CD4-positive, CD25-positive, alpha-beta regulatory T cell (primary cell): ENCODE data around the gene NEK7. TPM values are rescaled to one million over a fixed set of nuclear protein-coding genes. Genes with fewer than 3 reads are reported as not detected.

Source experiments
- ATAC-seq, 2 donors: fragments of 150-1000 bp; cut with Tn5 transposase; one replicate each; pipeline ENCODE4 v1.10.0; 2021; ENCODE audit warnings: low read depth in 2 of 2, moderate number of reproducible peaks in 2 of 2, moderate library complexity in 1 of 2
- DNase-seq, 3 donors: peaks; one replicate each; pipeline versions ENCODE4 v3.0.0 to v3.0.0-alpha.2; 2012 to 2022; ENCODE audit warnings: mixed read lengths in 1 of 3
- H3K27ac ChIP-seq: one replicate; pipeline ENCODE4 v1.7.0; 2013; ENCODE audit warnings: mild to moderate bottlenecking, low read length; ENCODE audit not compliant: insufficient read depth, poor library complexity, severe bottlenecking
- H3K27me3 ChIP-seq: one replicate; pipeline ENCODE4 v1.7.0; 2013; ENCODE audit warnings: low read length; ENCODE audit not compliant: control insufficient read depth, insufficient read depth
- H3K36me3 ChIP-seq: one replicate; pipeline ENCODE4 v1.7.0; 2013; ENCODE audit warnings: mild to moderate bottlenecking, low read length, moderate library complexity; ENCODE audit not compliant: control insufficient read depth, insufficient read depth
- H3K4me1 ChIP-seq: 2 replicates; pipeline ENCODE4 v1.7.0; 2013; ENCODE audit warnings: mild to moderate bottlenecking, low read length; ENCODE audit not compliant: insufficient read depth, control insufficient read depth, poor library complexity, severe bottlenecking
- H3K4me3 ChIP-seq: one replicate; pipeline ENCODE4 v1.7.0; 2013; ENCODE audit warnings: low read depth, mild to moderate bottlenecking, low read length, moderate library complexity
- H3K9me3 ChIP-seq, 2 experiments: 1 replicate in 1 of 2; 2 replicates in 1 of 2; pipeline ENCODE4 v1.7.0; 2013; ENCODE audit warnings: low read length in 2 of 2, mild to moderate bottlenecking in 1 of 2, moderate library complexity in 1 of 2; ENCODE audit not compliant: control insufficient read depth in 2 of 2
- H3K27ac Mint-ChIP-seq, 3 donors: one replicate each; pipeline ENCODE4 v1.8.0; 2020 to 2022; ENCODE audit warnings: mild to moderate bottlenecking in 3 of 3, mixed read lengths in 3 of 3, moderate library complexity in 2 of 3
- H3K27me3 Mint-ChIP-seq: one replicate; pipeline ENCODE4 v1.8.0; 2022; ENCODE audit warnings: mild to moderate bottlenecking, mixed read lengths
- H3K36me3 Mint-ChIP-seq: one replicate; pipeline ENCODE4 v1.8.0; 2020; ENCODE audit warnings: mixed read lengths
- H3K4me1 Mint-ChIP-seq, 4 donors: one replicate each; pipeline ENCODE4 v1.8.0; 2020 to 2022; ENCODE audit warnings: mixed read lengths in 4 of 4, mild to moderate bottlenecking in 1 of 4
- H3K4me3 Mint-ChIP-seq, 4 donors: one replicate each; pipeline ENCODE4 v1.8.0; 2020 to 2022; ENCODE audit warnings: mild to moderate bottlenecking in 4 of 4, mixed read lengths in 4 of 4, moderate library complexity in 3 of 4
- H3K9me3 Mint-ChIP-seq, 7 donors: one replicate each; pipeline ENCODE4 v1.8.0; 2020 to 2022; ENCODE audit warnings: mixed read lengths in 7 of 7, mild to moderate bottlenecking in 3 of 7, moderate library complexity in 2 of 7
- polyA plus RNA-seq, 4 donors: library from polyadenylated mRNA; unstranded; fragments of 300-500 nt; fragmentation: Illumina TruSeq; gene quantifications; one replicate each; pipeline ENCODE4 v1.2.3, GENCODE V29; 2021
- total RNA-seq: library from RNA; stranded (reverse); gene quantifications from one replicate; pipeline ENCODE4 v1.2.3, GENCODE V29; 2022

NEK7 gene
- total and polyA plus RNA-seq, 5 donors from 2014 or later = 37.7 to 61.3 (median 54.3) TPM

DNA sequence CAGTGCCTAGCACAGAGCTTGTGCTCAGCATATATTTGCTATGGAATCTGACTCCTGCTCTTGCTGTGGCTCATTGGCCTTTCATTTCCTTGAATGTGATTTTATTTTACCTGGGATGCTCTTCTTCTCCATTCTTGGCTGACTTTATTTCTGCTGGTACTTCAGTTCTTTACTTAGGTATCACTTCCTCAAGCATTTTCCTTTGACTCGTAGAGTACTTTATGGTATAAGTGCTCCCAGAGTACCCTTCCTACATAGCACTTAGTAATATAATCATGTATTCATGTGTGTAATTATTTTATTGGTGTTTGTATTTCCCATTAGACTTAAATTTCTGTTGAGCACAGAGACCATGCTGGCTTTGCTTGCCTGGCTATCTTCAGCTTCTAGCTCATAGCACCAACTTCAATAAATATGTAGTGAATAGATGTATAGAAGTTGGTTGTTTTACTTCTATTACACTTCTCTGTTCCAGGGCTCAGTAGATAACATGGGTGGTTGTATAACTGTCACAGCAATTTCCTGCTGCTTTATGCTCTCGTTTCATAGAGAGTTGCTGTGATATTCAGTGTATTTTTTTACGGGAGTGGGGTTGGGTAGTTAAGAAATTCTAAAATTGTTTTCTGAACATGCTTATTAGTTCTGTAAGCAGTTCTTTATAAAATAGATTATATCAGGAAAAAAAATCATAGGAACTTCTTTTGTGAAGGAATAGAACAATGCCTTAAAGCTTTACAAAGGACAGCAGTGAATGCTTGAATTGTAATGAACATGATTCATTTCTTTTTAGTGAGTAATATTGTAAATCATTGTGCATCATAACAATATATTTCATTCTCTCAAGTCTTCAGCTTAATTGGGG is 112.2 kb downstream of the NEK7 start:
- ATAC-seq (no peak), DNase-seq (no peak)
- H3K4me3 ChIP-seq = no peak overlapping the region
- Mint-ChIP-seq H3K27ac (no peak overlapping the region), H3K27me3 (no peaks in the 10 kb centered on the region), H3K36me3 (peaks cover 17% of the 10 kb centered on the region), H3K9me3 (no peaks in the 10 kb centered on the region), H3K4me1 (peaks cover 10 to 31% (median 25%) of the 10 kb centered on the region in 4 donors), H3K4me3 (no peak overlapping the region)
- no peaks in the 10 kb centered on the region for H3K4me1 ChIP-seq
- H3K27ac ChIP-seq = no peak overlapping the region
- peaks cover 19% of the 10 kb centered on the region for H3K36me3 ChIP-seq
- no peaks in the 10 kb centered on the region for H3K27me3 ChIP-seq
- no peaks in the 10 kb centered on the region for H3K9me3 ChIP-seq

DNA sequence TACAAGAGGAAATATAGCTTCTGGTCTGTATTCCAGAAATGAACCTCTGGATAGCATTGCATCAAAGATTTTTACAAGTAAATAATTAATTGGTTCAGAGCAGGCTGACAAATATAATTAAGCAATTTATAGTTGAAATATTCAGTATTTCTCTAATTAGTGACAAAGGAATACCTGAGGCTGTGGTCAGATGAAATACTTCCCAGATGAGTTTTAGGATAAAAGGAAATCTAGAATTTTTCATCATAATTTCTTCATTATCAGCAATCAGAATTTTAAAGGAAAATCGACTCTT is 112.8 kb downstream of the NEK7 start:
- Histone ChIP-seq H3K27me3 (no peaks in the 10 kb centered on the region), H3K4me3 (no peak overlapping the region), H3K27ac (no peak overlapping the region), H3K4me1 (no peaks in the 10 kb centered on the region), H3K9me3 (no peaks in the 10 kb centered on the region), H3K36me3 (peaks cover 15% of the 10 kb centered on the region)
- Mint-ChIP-seq H3K36me3 (peaks cover 18% of the 10 kb centered on the region), H3K27ac (no peak overlapping the region), H3K4me3 (no peak overlapping the region), H3K4me1 (peaks cover 5 to 34% (median 28%) of the 10 kb centered on the region in 4 donors), H3K9me3 (no peaks in the 10 kb centered on the region), H3K27me3 (no peaks in the 10 kb centered on the region)
- no peak for DNase-seq
- no peak for ATAC-seq

DNA sequence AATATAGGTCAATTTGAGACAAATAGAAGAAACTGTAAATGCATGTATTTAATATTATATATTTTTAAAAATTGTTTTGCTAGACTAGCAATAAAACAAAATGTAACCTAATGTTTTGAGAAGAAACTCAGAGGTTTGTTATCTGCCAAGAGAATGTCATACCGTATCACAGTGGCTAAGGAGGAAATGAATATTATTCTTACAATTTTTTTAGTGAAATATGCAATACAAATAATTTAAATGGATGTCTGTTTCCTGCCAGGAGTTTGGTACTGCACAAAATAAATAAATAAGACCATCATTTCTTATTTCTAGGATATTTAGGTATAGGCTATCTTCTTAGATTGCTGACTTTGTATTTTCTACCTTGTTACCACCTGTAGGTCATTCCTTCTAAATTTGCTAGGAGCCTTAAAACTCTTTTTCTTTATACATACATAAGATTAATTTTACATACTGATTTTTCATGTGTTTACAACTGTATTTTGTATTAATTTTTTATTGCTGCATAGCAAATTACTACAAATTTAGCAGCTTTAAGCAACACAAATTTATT is 113.6 kb downstream of the NEK7 start:
- no peaks in the 10 kb centered on the region for H3K27me3 ChIP-seq
- Mint-ChIP-seq H3K27ac (no peak overlapping the region), H3K36me3 (peaks cover 13% of the 10 kb centered on the region), H3K4me3 (no peak overlapping the region), H3K4me1 (peaks cover 5 to 30% (median 25%) of the 10 kb centered on the region in 4 donors), H3K27me3 (no peaks in the 10 kb centered on the region), H3K9me3 (no peaks in the 10 kb centered on the region)
- peaks cover 9% of the 10 kb centered on the region for H3K36me3 ChIP-seq
- no peaks in the 10 kb centered on the region for H3K9me3 ChIP-seq
- no peak overlapping the region for H3K4me3 ChIP-seq
- DNase-seq (no peak), ATAC-seq (no peak)
- H3K27ac ChIP-seq = no peak overlapping the region
- H3K4me1 ChIP-seq = no peaks in the 10 kb centered on the region

DNA sequence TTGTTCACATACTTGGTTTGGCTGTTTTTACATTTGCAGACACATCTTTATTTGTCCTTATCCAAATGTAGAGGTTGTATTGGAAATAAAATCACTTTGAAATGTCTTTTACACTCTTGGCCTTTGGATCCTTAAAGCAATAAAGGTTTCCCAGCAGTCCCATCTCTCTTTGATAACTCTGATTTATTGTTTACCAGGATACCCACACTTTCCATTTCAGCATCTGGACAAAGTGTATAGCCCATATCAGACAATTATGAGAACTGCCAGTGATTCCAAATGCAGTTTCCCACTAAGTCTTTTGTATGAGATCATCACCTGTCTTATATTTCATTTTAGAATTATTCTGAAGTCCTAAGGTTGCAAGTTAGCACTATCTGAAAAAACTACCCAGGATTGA is 114.7 kb downstream of the NEK7 start:
- peaks cover 5 to 30% (median 26%) of the 10 kb centered on the region in 4 donors for H3K4me1 Mint-ChIP-seq
- no peak overlapping the region for H3K27ac Mint-ChIP-seq
- no peak overlapping the region for H3K27ac ChIP-seq
- no peaks in the 10 kb centered on the region for H3K4me1 ChIP-seq
- H3K27me3 ChIP-seq = no peaks in the 10 kb centered on the region
- no peak for ATAC-seq
- no peaks in the 10 kb centered on the region for H3K9me3 Mint-ChIP-seq
- DNase-seq = no peak
- peaks cover 9% of the 10 kb centered on the region for H3K36me3 ChIP-seq
- H3K27me3 Mint-ChIP-seq = no peaks in the 10 kb centered on the region
- no peak overlapping the region for H3K4me3 ChIP-seq
- H3K4me3 Mint-ChIP-seq = no peak overlapping the region
- no peaks in the 10 kb centered on the region for H3K9me3 ChIP-seq
- peaks cover 10% of the 10 kb centered on the region for H3K36me3 Mint-ChIP-seq

DNA sequence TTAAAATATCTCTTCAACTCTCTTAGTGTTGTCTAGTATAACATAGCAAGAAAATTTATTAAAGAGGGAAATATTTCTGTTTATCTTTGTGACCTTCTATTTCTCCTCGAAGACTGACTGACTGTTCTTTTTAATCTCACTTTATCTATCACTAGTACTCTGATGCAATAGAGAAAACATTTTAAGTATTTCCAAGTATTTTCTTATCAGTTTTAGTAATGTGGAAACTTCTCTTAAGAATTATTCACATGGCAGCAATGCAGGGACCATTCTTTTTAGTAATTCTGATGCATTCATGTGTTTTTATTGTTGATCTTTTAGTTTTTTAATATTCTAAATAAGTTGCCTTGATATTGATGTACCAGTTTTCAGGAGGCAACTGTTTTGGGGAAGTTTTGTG is 115.7 kb downstream of the NEK7 start:
- no peak overlapping the region for H3K4me3 Mint-ChIP-seq
- no peak overlapping the region for H3K4me3 ChIP-seq
- no peaks in the 10 kb centered on the region for H3K27me3 Mint-ChIP-seq
- H3K9me3 ChIP-seq = no peaks in the 10 kb centered on the region
- H3K36me3 ChIP-seq = peaks cover 4% of the 10 kb centered on the region
- DNase-seq (no peak), ATAC-seq (no peak)
- H3K36me3 Mint-ChIP-seq = peaks cover 10% of the 10 kb centered on the region
- no peak overlapping the region for H3K27ac ChIP-seq
- H3K4me1 ChIP-seq = no peaks in the 10 kb centered on the region
- peaks cover 5 to 30% (median 27%) of the 10 kb centered on the region in 4 donors for H3K4me1 Mint-ChIP-seq
- H3K27me3 ChIP-seq = no peaks in the 10 kb centered on the region
- H3K27ac Mint-ChIP-seq = peak overlapping the region in 1 of 3 donors; percentile 73
- H3K9me3 Mint-ChIP-seq = no peaks in the 10 kb centered on the region

GRCh38 chr1:198273748-198274295 is 117.0 kb downstream of the NEK7 start:
- H3K4me1 ChIP-seq = no peaks in the 10 kb centered on the region
- ATAC-seq (no peak), DNase-seq (no peak)
- Mint-ChIP-seq H3K27me3 (no peaks in the 10 kb centered on the region), H3K9me3 (no peaks in the 10 kb centered on the region), H3K36me3 (peaks cover 10% of the 10 kb centered on the region), H3K4me1 (peaks cover 5 to 30% (median 27%) of the 10 kb centered on the region in 4 donors), H3K4me3 (no peak overlapping the region), H3K27ac (peak overlapping the region in 1 of 3 donors; percentile 63)
- no peaks in the 10 kb centered on the region for H3K9me3 ChIP-seq
- H3K27me3 ChIP-seq = no peaks in the 10 kb centered on the region
- H3K27ac ChIP-seq = no peak overlapping the region
- H3K4me3 ChIP-seq = no peak overlapping the region
- peaks cover 2% of the 10 kb centered on the region for H3K36me3 ChIP-seq

DNA sequence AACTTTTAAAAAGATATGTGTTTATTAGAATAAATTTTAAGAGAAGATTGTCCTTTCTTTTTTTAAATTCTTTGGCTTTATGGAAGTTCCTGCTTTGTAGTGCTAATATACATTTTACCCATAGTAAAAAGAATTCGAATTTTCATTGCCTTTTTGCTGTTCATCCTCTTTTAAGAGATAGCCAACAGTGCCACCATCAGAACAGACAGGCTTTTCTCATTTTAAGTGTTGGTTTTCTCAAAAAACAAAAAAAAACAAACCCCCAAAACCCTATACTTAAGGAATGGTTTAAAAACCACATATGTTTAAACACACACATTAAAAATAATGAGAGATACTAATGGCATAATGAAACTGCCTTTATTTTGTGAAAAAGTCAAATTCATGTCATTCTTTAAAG is 118.8 kb downstream of the NEK7 start:
- no peaks in the 10 kb centered on the region for H3K9me3 Mint-ChIP-seq
- no peak overlapping the region for H3K4me3 Mint-ChIP-seq
- H3K36me3 Mint-ChIP-seq = peaks cover 14% of the 10 kb centered on the region
- no peaks in the 10 kb centered on the region for H3K27me3 Mint-ChIP-seq
- ATAC-seq = no peak
- Histone ChIP-seq H3K27me3 (no peaks in the 10 kb centered on the region), H3K4me1 (no peaks in the 10 kb centered on the region), H3K36me3 (peaks cover 7% of the 10 kb centered on the region), H3K9me3 (no peaks in the 10 kb centered on the region), H3K27ac (no peak overlapping the region), H3K4me3 (no peak overlapping the region)
- peaks cover 5 to 33% (median 27%) of the 10 kb centered on the region in 4 donors for H3K4me1 Mint-ChIP-seq
- no peak overlapping the region for H3K27ac Mint-ChIP-seq
- no peak for DNase-seq
